OCI-LY3 (cell line): Measurements from ENCODE around the gene PLD6.

ENCODE experiments used
- CTCF ChIP-seq: fragments of 200-600, 300-600 bp; sonication (generic); IDR thresholded peaks from 2 replicates; pipeline ENCODE4 v1.5.1; 2014; ENCODE audit warnings: antibody characterized with exemption, low read length, low read depth
- EZH2phosphoT487 ChIP-seq: fragments of 200-600 bp; shearing (Covaris generic); IDR thresholded peaks from 2 replicates; pipeline ENCODE4 v1.6.1; 2018; ENCODE audit warnings: antibody characterized with exemption, mixed run types, low read depth

- TF ChIP-seq CTCF (no peak), EZH2phosphoT487 (no peak)
Observed at GRCh38 chr17:17223736-17224135, 17.6 kb upstream of the PLD6 start.
